Activated CD8-positive, alpha-beta memory T cell treated with anti-CD3 and anti-CD28 coated beads, Interleukin-2, amount 50 U/mL, for 4 hours (primary cell): ENCODE data around the gene TRAP1.

Experiments used
- DNase-seq: peaks from one replicate; pipeline ENCODE4 v3.0.0-alpha.2; 2020

Gene TRAP1

GRCh38 chr16:3706253-3707012 is 10.9 kb downstream of the TRAP1 start:
- no peak for DNase-seq

GRCh38 chr16:3702082-3702481 is 15.2 kb downstream of the TRAP1 start:
- no peak for DNase-seq

GRCh38 chr16:3701531-3701930 is 15.8 kb downstream of the TRAP1 start:
- DNase-seq, result no peak

GRCh38 chr16:3698941-3699340 is 18.4 kb downstream of the TRAP1 start:
- no peak for DNase-seq

- DNase-seq, result no peak
Measured at GRCh38 chr16:3696425-3697218, 20.7 kb downstream of the TRAP1 start.

GRCh38 chr16:3695610-3696369 is 21.5 kb downstream of the TRAP1 start:
- DNase-seq, result no peak

GRCh38 chr16:3694051-3694450 is 23.3 kb downstream of the TRAP1 start:
- no peak for DNase-seq

GRCh38 chr16:3691761-3692160 is 25.6 kb downstream of the TRAP1 start:
- no peak for DNase-seq

GRCh38 chr16:3690980-3691720 is 26.2 kb downstream of the TRAP1 start:
- DNase-seq, result no peak

GRCh38 chr16:3690470-3690928 is 26.8 kb downstream of the TRAP1 start:
- peak; percentile 88 for DNase-seq

- DNase-seq, result no peak
Measured at GRCh38 chr16:3689731-3690130, 27.6 kb downstream of the TRAP1 start.

GRCh38 chr16:3687792-3688191 is 29.5 kb downstream of the TRAP1 start:
- DNase-seq, result no peak

GRCh38 chr16:3687021-3687420 is 30.3 kb downstream of the TRAP1 start:
- no peak for DNase-seq

- no peak for DNase-seq
Measured at GRCh38 chr16:3681206-3681605, 36.1 kb downstream of the TRAP1 start.

GRCh38 chr16:3677994-3678393 is 39.3 kb downstream of the TRAP1 start:
- DNase-seq, result no peak

- DNase-seq, result no peak
Measured at GRCh38 chr16:3675601-3676130, 41.7 kb downstream of the TRAP1 start.

GRCh38 chr16:3674513-3675295 is 42.6 kb downstream of the TRAP1 start:
- DNase-seq, result no peak

- DNase-seq, result no peak
Measured at GRCh38 chr16:3673676-3674377, 43.5 kb downstream of the TRAP1 start.

- DNase-seq, result no peak
Measured at GRCh38 chr16:3673201-3673600, 44.1 kb downstream of the TRAP1 start.

- DNase-seq, result no peak
Measured at GRCh38 chr16:3672571-3673041, 44.7 kb downstream of the TRAP1 start.

GRCh38 chr16:3671424-3671823 is 45.9 kb downstream of the TRAP1 start:
- no peak for DNase-seq
